Measurements from ENCODE around the gene SNX6.
"Not testable (repeated sequence)": the region's sequence is repeated elsewhere in the genome, so short reads cannot be mapped to it uniquely, and the experiment has no call there.

SNX6 gene

DNA sequence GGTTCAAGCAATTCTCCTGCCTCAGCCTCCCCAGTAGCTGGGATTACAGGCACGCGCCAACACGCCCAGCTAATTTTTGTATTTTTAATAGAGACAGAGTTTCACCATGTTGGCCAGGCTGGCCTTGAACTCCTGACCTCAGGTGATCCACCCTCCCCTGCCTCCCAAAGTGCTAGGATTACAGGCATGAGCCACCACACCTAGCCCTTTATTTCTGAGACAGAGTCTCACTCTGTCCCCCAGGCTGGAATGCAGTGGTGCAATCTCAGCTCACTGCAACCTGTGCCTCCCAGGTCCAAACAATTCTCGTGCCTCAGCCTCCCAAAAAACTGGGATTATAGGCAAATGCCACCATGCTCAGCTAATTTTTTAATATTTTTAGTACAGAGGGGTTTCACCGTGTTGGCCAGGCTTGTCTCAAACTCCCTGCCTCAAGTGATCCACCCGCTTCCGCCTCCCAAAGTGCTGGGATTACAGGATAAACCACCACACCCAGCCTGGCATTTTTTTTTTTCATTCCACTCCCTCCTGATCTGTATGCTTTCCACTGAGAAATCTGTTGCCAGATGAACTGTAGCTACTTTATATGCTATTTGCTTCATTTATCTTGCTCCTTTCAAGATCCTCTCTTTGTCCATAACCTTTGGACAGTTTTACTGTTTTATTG is 109.5 kb downstream of the SNX6 start:
- not testable (repeated sequence) for DNase-seq
